GM10266 (cell line): ENCODE data around the gene NDUFS6.
"Not testable (repeated sequence)": the region's sequence is repeated elsewhere in the genome, so short reads cannot be mapped to it uniquely, and the experiment has no call there.

Experiments
- DNase-seq: peaks from one replicate; pipeline ENCODE4 v3.0.0; 2012; ENCODE audit errors: extremely low spot score
- CTCF ChIP-seq: IDR thresholded peaks from 2 replicates; pipeline ENCODE4 v1.5.1; 2012; ENCODE audit warnings: mild to moderate bottlenecking, low read depth; ENCODE audit not compliant: control insufficient read depth, insufficient read depth; ENCODE audit errors: missing control alignments

Gene NDUFS6

GRCh38 chr5:1794901-1795290 is 6.3 kb upstream of the NDUFS6 start:
- TF ChIP-seq CTCF = no peak

GRCh38 chr5:1795506-1795905 is 5.7 kb upstream of the NDUFS6 start:
- DNase-seq = no peak
- TF ChIP-seq CTCF = no peak

More at GRCh38 chr5:1794901-1795290, 6.3 kb upstream of the NDUFS6 start:
- DNase-seq = no peak

GRCh38 chr5:1795931-1796330 is 5.3 kb upstream of the NDUFS6 start:
- TF ChIP-seq CTCF = no peak
- no peak for DNase-seq

- no peak for TF ChIP-seq CTCF
- DNase-seq = no peak
These were observed 4.7 kb upstream of the NDUFS6 start for GRCh38 chr5:1796371-1797102.

- no peak for TF ChIP-seq CTCF
- no peak for DNase-seq
These were observed 4.0 kb upstream of the NDUFS6 start for GRCh38 chr5:1797103-1797800.

GRCh38 chr5:1797855-1798254 is 3.4 kb upstream of the NDUFS6 start:
- TF ChIP-seq CTCF = peak; percentile 0
- DNase-seq = no peak

GRCh38 chr5:1798589-1798988 is 2.6 kb upstream of the NDUFS6 start:
- DNase-seq = not testable (repeated sequence)
